Panc1 (cell line): Measurements from ENCODE around the gene DOCK4. TPM values are rescaled to one million over a fixed set of nuclear protein-coding genes. Genes with fewer than 3 reads are reported as not detected.

Experiments used
- ATAC-seq: fragments of 200-7000 bp; cut with Tn5 transposase; 2 replicates; pipeline ENCODE4 v1.9.1; 2020; ENCODE audit warnings: mild to moderate bottlenecking, moderate library complexity
- BruUV-seq: library from RNA; stranded (reverse); fragments of 400-500 nt; replicated peaks from 2 replicates; lab custom pipeline; 2021; lab: Mats Ljungman, UMichigan
- CTCF ChIA-PET: fragments of 300-600 bp; sonication (Branson Sonifier 250); formaldehyde crosslinking; loops from one replicate; lab custom pipeline; 2022; ENCODE audit warnings: antibody characterized with exemption; lab: Charles Lee
- POLR2A ChIA-PET: fragments of 300-600 bp; sonication (Branson Sonifier 250); formaldehyde crosslinking; loops from one replicate; lab custom pipeline; 2022; ENCODE audit warnings: antibody characterized with exemption; lab: Charles Lee
- DNase-seq: peaks from one replicate; pipeline ENCODE4 v3.0.0-alpha.2; 2010; ENCODE audit warnings: low read depth, low spot score
- H3K27ac ChIP-seq: 2 replicates; pipeline ENCODE4 v1.5.1; 2011; ENCODE audit warnings: mild to moderate bottlenecking, low read length, inconsistent platforms
- H3K27me3 ChIP-seq: fragments of 200-500 bp; sonication (Bioruptor generic); 2 replicates; pipeline ENCODE4 v1.6.0; 2014; ENCODE audit warnings: low read length, inconsistent platforms; ENCODE audit not compliant: control insufficient read depth, insufficient read depth
- H3K36me3 ChIP-seq: fragments of 200-500 bp; sonication (Bioruptor generic); 2 replicates; pipeline ENCODE4 v1.5.1; 2014; ENCODE audit warnings: inconsistent platforms, mild to moderate bottlenecking, low read length, moderate library complexity; ENCODE audit not compliant: control insufficient read depth, insufficient read depth
- H3K4me1 ChIP-seq: 2 replicates; pipeline ENCODE4 v1.5.1; 2011; ENCODE audit warnings: inconsistent platforms, mild to moderate bottlenecking, low read length, moderate library complexity; ENCODE audit not compliant: control insufficient read depth, insufficient read depth
- H3K4me3 ChIP-seq, 2 experiments: 2 replicates each; pipeline ENCODE4 v1.5.1; 2011 to 2012; ENCODE audit warnings: low read depth in 2 of 2, low read length in 2 of 2, mild to moderate bottlenecking in 2 of 2, inconsistent platforms in 1 of 2, moderate library complexity in 1 of 2
- H3K9me3 ChIP-seq: fragments of 200-500 bp; sonication (Bioruptor generic); 2 replicates; pipeline ENCODE4 v1.5.1; 2014; ENCODE audit warnings: low read depth, mild to moderate bottlenecking, inconsistent platforms, low read length, moderate library complexity; ENCODE audit not compliant: control insufficient read depth, insufficient read depth
- POLR2AphosphoS5 ChIP-seq: IDR thresholded peaks from 2 replicates; pipeline ENCODE4 v1.6.1; 2012; ENCODE audit warnings: mild to moderate bottlenecking, low read depth, low read length, moderate library complexity
- REST ChIP-seq, 2 experiments: IDR thresholded peaks; 2 replicates each; pipeline ENCODE4 v1.6.1; 2011 to 2012; ENCODE audit warnings: low read depth in 2 of 2, control low read depth in 1 of 2, low read length in 1 of 2, mild to moderate bottlenecking in 1 of 2, moderate library complexity in 1 of 2; ENCODE audit not compliant: insufficient read depth in 1 of 2
- SIN3A ChIP-seq: IDR thresholded peaks from 2 replicates; pipeline ENCODE4 v1.6.1; 2012; ENCODE audit warnings: low read depth, mild to moderate bottlenecking, low read length, moderate library complexity, borderline replicate concordance; ENCODE audit not compliant: insufficient read depth
- TCF7L2 ChIP-seq: IDR thresholded peaks from 2 replicates; pipeline ENCODE4 v1.6.1; 2011; ENCODE audit warnings: mild to moderate bottlenecking, low read depth, low read length, inconsistent platforms
- in situ Hi-C: cut with HindIII; loops from 2 replicates; pipeline ENCODE4 v1.10.0; 2016; ENCODE audit warnings: low sequenced_read_pairs, low pct_unique_long_range_greater_than_20kb
- intact Hi-C: fragments of 100-400 bp; cut with micrococcal nuclease; formaldehyde crosslinking; loops from one replicate; pipeline ENCODE4 v1.10.0; 2022; ENCODE audit not compliant: unreplicated experiment
- total RNA-seq: library from RNA; stranded (reverse); gene quantifications from one replicate; pipeline ENCODE4 v1.2.1, GENCODE V29; 2021; ENCODE audit not compliant: unreplicated experiment
- TF ChIP-seq, protein P1 (sequence below): fragments of 450-650 bp; IDR thresholded peaks from 2 replicates; pipeline ENCODE4 v1.5.1; 2017; ENCODE audit warnings: mild to moderate bottlenecking

DOCK4 gene
- total RNA-seq, 1 experiment from 2014 or later, result 10.8 TPM

DNA sequence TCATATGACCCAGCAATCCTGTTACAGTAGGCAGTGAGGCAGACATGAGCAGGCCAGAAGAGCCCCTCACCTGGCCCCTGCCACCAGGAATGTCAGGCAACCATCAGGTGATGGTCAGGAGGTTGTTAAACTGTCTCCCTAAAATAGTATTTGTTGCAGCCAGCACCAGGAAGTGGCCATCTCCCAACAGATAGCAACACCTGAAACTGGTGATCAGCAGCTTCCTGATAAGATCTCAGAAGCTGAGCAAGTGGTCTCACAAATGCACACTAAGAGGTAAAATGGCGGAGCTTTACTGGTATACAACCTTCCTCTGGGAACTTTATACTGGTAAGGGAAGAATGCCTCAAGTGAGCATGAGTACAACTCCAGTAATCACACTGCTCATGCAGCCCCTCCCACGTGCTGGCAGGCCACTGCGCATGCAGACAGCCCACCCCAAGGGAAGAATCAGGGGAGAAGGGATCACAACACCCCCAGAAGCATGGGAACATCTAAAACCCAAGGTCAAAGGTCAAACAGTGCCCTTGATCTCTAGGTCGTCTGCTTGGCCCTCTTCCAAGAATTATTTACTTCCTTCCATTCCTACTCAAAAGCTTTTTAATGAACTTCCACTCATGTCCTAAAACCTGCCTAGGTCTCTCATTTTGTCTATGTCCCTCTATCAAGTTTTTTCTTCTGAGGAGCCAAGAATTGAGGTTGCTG lies 133.5 kb downstream of the DOCK4 start:
- Histone ChIP-seq H3K4me3 (no peak overlapping the region), H3K4me1 (no peaks in the 10 kb centered on the region), H3K27me3 (no peaks in the 10 kb centered on the region), H3K9me3 (no peaks in the 10 kb centered on the region), H3K27ac (no peak overlapping the region), H3K36me3 (no peaks in the 10 kb centered on the region)
- intact Hi-C loops (no loop called here), in situ Hi-C loops (no loop called here)
- ATAC-seq (no peak), DNase-seq (no peak)
- POLR2A ChIA-PET, result no interaction called here
- no TSS peak for BruUV-seq
- TF ChIP-seq, protein P1, sequence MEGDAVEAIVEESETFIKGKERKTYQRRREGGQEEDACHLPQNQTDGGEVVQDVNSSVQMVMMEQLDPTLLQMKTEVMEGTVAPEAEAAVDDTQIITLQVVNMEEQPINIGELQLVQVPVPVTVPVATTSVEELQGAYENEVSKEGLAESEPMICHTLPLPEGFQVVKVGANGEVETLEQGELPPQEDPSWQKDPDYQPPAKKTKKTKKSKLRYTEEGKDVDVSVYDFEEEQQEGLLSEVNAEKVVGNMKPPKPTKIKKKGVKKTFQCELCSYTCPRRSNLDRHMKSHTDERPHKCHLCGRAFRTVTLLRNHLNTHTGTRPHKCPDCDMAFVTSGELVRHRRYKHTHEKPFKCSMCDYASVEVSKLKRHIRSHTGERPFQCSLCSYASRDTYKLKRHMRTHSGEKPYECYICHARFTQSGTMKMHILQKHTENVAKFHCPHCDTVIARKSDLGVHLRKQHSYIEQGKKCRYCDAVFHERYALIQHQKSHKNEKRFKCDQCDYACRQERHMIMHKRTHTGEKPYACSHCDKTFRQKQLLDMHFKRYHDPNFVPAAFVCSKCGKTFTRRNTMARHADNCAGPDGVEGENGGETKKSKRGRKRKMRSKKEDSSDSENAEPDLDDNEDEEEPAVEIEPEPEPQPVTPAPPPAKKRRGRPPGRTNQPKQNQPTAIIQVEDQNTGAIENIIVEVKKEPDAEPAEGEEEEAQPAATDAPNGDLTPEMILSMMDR, result no peak
- TF ChIP-seq SIN3A, result no peak
- no peak for TF ChIP-seq REST (IDR thresholded peaks at IDR 0.05; ENCODE audit: insufficient read depth in 1 of 2, low read depth in 2 of 2, low read length in 1 of 2)
- no peak for TF ChIP-seq POLR2AphosphoS5
- no peak for TF ChIP-seq TCF7L2
- CTCF ChIA-PET, result no interaction called here

- no peak overlapping the region for H3K4me3 ChIP-seq
- POLR2A ChIA-PET, result no interaction called here
- intact Hi-C loops (no loop called here), in situ Hi-C loops (no loop called here)
- no peak overlapping the region for H3K27ac ChIP-seq
- H3K9me3 ChIP-seq, result no peaks in the 10 kb centered on the region
- H3K27me3 ChIP-seq, result no peaks in the 10 kb centered on the region
- TF ChIP-seq SIN3A (no peak), TCF7L2 (no peak), POLR2AphosphoS5 (no peak), REST (IDR thresholded peaks at IDR 0.05; ENCODE audit: insufficient read depth in 1 of 2, low read depth in 2 of 2, low read length in 1 of 2) (no peak)
- TF ChIP-seq, protein P1, result no peak
- DNase-seq, result no peak
- no peaks in the 10 kb centered on the region; the same call in 1 of the 2 replicates for H3K4me1 ChIP-seq
- BruUV-seq, result no TSS peak
- CTCF ChIA-PET, result no interaction called here
- no peaks in the 10 kb centered on the region for H3K36me3 ChIP-seq
- no peak for ATAC-seq
Observed at GRCh38 chr7:112071856-112072255, 134.3 kb downstream of the DOCK4 start.
